Smooth muscle cell (in vitro differentiated cells): ENCODE measurements around the gene MGAT5B. TPM values are rescaled to one million over a fixed set of nuclear protein-coding genes. Genes with fewer than 3 reads are reported as not detected.

ENCODE experiments used
- DNase-seq: peaks from one replicate; lab custom pipeline; 2025; ENCODE audit not compliant: unreplicated experiment; lab: John Stamatoyannopoulos, UW
- H2AFZ ChIP-seq: fragments of 200-600 bp; sonication (generic); 2 replicates; pipeline ENCODE4 v1.6.0; 2016; ENCODE audit warnings: antibody characterized with exemption, low read depth, mild to moderate bottlenecking
- H3F3A ChIP-seq: fragments of 200-600 bp; sonication (generic); 2 replicates; pipeline ENCODE4 v1.6.0; 2017; ENCODE audit warnings: antibody characterized with exemption, low read depth
- H3K27ac ChIP-seq: fragments of 200-600 bp; sonication (generic); 2 replicates; pipeline ENCODE4 v1.5.1; 2016; ENCODE audit warnings: low read depth, mild to moderate bottlenecking
- H3K27me3 ChIP-seq: fragments of 200-600 bp; sonication (generic); 2 replicates; pipeline ENCODE4 v1.6.1; 2016; ENCODE audit warnings: low read depth, mild to moderate bottlenecking
- H3K36me3 ChIP-seq: fragments of 200-600 bp; sonication (generic); 2 replicates; pipeline ENCODE4 v1.5.1; 2016; ENCODE audit warnings: low read depth
- H3K4me1 ChIP-seq: fragments of 200-600 bp; sonication (generic); 2 replicates; pipeline ENCODE4 v1.5.1; 2016; ENCODE audit warnings: low read depth
- H3K4me2 ChIP-seq: fragments of 200-600 bp; sonication (generic); 2 replicates; pipeline ENCODE4 v1.6.0; 2016; ENCODE audit warnings: mild to moderate bottlenecking
- H3K4me3 ChIP-seq: fragments of 200-600 bp; sonication (generic); 2 replicates; pipeline ENCODE4 v1.5.1; 2016; ENCODE audit warnings: mild to moderate bottlenecking
- H3K79me2 ChIP-seq: fragments of 200-600 bp; sonication (generic); 2 replicates; pipeline ENCODE4 v1.6.0; 2016; ENCODE audit warnings: low read depth, mild to moderate bottlenecking
- H3K9ac ChIP-seq: fragments of 200-600 bp; sonication (generic); 2 replicates; pipeline ENCODE4 v1.6.0; 2016; ENCODE audit warnings: low read depth
- H3K9me3 ChIP-seq: fragments of 200-600 bp; sonication (generic); replicated peaks from 2 replicates; pipeline ENCODE4 v1.5.1; 2016; ENCODE audit warnings: low read depth
- H4K20me1 ChIP-seq: fragments of 200-600 bp; sonication (generic); 2 replicates; pipeline ENCODE4 v1.6.0; 2016; ENCODE audit warnings: low read depth
- CTCF ChIP-seq: fragments of 200-600 bp; sonication (generic); IDR thresholded peaks from 2 replicates; pipeline ENCODE4 v1.5.1; 2017; ENCODE audit warnings: borderline replicate concordance, mild to moderate bottlenecking, antibody characterized with exemption; ENCODE audit not compliant: insufficient read depth, poor library complexity, severe bottlenecking
- WGBS: methylation state at CpG from one replicate; pipeline ENCODE4 v1.1.7; 2016; ENCODE audit warnings: low lambda C conversion rate; 5-methylcytosine and 5-hydroxymethylcytosine counted together
- polyA plus RNA-seq: library from polyadenylated mRNA; unstranded; fragments of >200 nt; fragmentation: Nextera tagmentation; extraction: Ambion mirVana; gene quantifications from 2 replicates; pipeline ENCODE4 v1.2.1, GENCODE V29; 2016
- total RNA-seq: library from RNA; depleted of rRNA; stranded (reverse); fragments of >200 nt; gene quantifications from 2 replicates; pipeline ENCODE4 v1.2.3, GENCODE V29; 2014

MGAT5B gene
- total and polyA plus RNA-seq, 2 experiments from 2014 or later = 0.78 to 7.6 TPM

DNA sequence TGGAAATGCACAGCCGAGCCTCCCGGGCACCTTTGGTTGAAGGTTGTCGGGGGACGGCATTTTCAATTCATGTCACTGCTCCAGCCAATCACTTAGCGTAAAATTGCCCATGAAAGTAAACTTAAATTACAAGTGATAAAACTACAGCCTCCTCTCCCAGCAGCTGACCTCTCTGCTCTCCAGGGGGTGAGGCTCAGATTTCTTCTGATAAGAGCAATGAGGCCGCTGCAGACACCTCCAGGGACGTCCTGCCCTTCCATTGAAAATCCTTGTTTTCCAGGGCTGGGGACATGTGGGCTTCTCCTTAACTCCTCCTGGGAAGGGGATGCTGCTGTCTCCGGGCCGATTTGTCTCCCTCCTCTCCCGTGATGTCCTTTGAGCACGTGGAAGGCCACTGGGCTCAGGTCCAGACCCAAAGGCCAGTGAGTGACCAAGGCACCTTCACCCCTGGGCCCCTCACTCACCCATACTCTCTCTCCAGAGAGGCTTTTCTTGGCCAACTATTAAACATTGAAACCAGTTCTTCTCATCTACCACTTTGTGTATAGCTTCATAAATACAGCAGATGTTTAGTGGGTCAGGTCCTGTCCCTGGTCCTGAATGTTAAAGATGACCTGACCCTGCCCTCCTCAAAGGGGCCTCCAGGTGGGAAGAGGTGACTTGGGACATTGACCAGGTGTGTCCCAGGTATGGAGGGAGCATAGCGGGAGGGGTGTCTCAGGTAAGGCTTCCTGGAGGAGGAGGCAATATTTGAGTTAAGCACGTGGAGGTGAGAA is 52.3 kb downstream of the MGAT5B start:
- TF ChIP-seq CTCF = no peak
- H3K9ac ChIP-seq = no peak overlapping the region
- no peak overlapping the region for H3K27ac ChIP-seq
- H3K9me3 ChIP-seq = no peaks in the 10 kb centered on the region
- peaks cover 4% of the 10 kb centered on the region for H3K4me1 ChIP-seq
- H2AFZ ChIP-seq = no peak overlapping the region
- WGBS = 75% methylated on average over 13 of the region's 13 CpGs
- peaks cover 12% of the 10 kb centered on the region for H3K27me3 ChIP-seq
- no peak for DNase-seq
- no peaks in the 10 kb centered on the region for H3K36me3 ChIP-seq
- H3K79me2 ChIP-seq = no peaks in the 10 kb centered on the region
- H3K4me3 ChIP-seq = no peak overlapping the region
- no peaks in the 10 kb centered on the region for H3F3A ChIP-seq
- H4K20me1 ChIP-seq = no peaks in the 10 kb centered on the region
- no peak overlapping the region for H3K4me2 ChIP-seq

DNA sequence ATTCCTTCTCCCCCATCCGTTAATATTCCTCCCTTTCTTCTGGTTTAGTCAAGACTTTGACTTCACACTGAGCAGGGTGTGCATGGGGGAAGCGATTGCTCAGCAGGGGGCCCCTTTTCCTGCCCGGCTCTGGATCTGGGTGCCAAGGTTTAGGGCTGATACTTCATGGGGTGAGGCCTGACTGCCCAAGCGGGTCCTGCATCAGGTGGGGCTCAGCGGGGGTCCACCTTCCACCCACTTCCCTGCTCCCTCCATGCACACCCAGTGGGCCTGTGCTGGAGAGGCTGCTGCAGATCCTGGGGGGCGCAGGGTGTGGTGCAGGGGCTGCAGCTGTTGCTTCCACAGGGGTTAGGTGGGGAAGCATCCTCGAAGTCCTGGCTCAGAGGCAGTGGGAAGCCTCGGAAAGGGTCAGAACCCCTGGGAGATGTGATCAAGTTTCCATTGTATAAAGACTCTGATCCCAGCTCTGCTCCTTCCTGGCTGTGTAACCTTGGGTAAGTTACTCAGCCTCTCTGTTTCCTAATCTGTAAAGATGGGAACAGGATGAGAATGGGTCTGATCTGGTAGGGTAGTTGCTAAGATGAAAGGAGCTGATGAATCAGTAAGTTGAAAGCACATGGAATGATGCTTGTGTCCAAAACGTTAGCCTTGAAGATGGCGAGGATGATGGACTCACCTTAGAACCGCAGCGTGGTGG is 53.3 kb downstream of the MGAT5B start:
- 87% methylated on average over 12 of the region's 12 CpGs for WGBS
- no peak overlapping the region for H3K4me3 ChIP-seq
- H3K9ac ChIP-seq = no peak overlapping the region
- H3K4me2 ChIP-seq = no peak overlapping the region
- no peak for DNase-seq
- no peaks in the 10 kb centered on the region for H3K79me2 ChIP-seq
- no peak for TF ChIP-seq CTCF
- H2AFZ ChIP-seq = no peak overlapping the region
- no peaks in the 10 kb centered on the region for H4K20me1 ChIP-seq
- peaks cover 4% of the 10 kb centered on the region for H3K4me1 ChIP-seq
- H3F3A ChIP-seq = no peaks in the 10 kb centered on the region
- no peak overlapping the region for H3K27ac ChIP-seq
- no peaks in the 10 kb centered on the region for H3K9me3 ChIP-seq
- H3K27me3 ChIP-seq = peaks cover 12% of the 10 kb centered on the region
- H3K36me3 ChIP-seq = no peaks in the 10 kb centered on the region

GRCh38 chr17:76922084-76922483 is 53.9 kb downstream of the MGAT5B start:
- no peak for TF ChIP-seq CTCF
- Histone ChIP-seq H3K27ac (no peak overlapping the region), H3K9me3 (no peaks in the 10 kb centered on the region), H3K4me1 (peaks cover 4% of the 10 kb centered on the region), H4K20me1 (no peaks in the 10 kb centered on the region), H3K79me2 (no peaks in the 10 kb centered on the region), H3K36me3 (no peaks in the 10 kb centered on the region), H3K4me3 (no peak overlapping the region), H2AFZ (no peak overlapping the region), H3K4me2 (no peak overlapping the region), H3K27me3 (peaks cover 12% of the 10 kb centered on the region), H3K9ac (no peak overlapping the region), H3F3A (no peaks in the 10 kb centered on the region)
- 40% methylated on average over 1 of the region's 1 CpG for WGBS
- no peak for DNase-seq
